M059J (cell line): ENCODE results near the gene KDM3B. TPM values are rescaled to one million over a fixed set of nuclear protein-coding genes. Genes with fewer than 3 reads are reported as not detected.

Source experiments
- DNase-seq: peaks from one replicate; pipeline ENCODE4 v3.0.0-alpha.2; 2012; ENCODE audit warnings: low read depth
- total RNA-seq: library from RNA; depleted of rRNA; stranded (reverse); fragments of >200 nt; shearing (Covaris generic); gene quantifications from 2 replicates; pipeline ENCODE4 v1.2.3, GENCODE V29; 2014; rRNA removed

The KDM3B gene, protein sequence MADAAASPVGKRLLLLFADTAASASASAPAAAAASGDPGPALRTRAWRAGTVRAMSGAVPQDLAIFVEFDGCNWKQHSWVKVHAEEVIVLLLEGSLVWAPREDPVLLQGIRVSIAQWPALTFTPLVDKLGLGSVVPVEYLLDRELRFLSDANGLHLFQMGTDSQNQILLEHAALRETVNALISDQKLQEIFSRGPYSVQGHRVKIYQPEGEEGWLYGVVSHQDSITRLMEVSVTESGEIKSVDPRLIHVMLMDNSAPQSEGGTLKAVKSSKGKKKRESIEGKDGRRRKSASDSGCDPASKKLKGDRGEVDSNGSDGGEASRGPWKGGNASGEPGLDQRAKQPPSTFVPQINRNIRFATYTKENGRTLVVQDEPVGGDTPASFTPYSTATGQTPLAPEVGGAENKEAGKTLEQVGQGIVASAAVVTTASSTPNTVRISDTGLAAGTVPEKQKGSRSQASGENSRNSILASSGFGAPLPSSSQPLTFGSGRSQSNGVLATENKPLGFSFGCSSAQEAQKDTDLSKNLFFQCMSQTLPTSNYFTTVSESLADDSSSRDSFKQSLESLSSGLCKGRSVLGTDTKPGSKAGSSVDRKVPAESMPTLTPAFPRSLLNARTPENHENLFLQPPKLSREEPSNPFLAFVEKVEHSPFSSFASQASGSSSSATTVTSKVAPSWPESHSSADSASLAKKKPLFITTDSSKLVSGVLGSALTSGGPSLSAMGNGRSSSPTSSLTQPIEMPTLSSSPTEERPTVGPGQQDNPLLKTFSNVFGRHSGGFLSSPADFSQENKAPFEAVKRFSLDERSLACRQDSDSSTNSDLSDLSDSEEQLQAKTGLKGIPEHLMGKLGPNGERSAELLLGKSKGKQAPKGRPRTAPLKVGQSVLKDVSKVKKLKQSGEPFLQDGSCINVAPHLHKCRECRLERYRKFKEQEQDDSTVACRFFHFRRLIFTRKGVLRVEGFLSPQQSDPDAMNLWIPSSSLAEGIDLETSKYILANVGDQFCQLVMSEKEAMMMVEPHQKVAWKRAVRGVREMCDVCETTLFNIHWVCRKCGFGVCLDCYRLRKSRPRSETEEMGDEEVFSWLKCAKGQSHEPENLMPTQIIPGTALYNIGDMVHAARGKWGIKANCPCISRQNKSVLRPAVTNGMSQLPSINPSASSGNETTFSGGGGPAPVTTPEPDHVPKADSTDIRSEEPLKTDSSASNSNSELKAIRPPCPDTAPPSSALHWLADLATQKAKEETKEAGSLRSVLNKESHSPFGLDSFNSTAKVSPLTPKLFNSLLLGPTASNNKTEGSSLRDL (N-terminal part only)
- total RNA-seq = 29.8 and 41.5 TPM in 2 replicates

GRCh38 chr5:138352071-138352721 is at the start of gene KDM3B:
Gene KDM3B (plus strand): TSS chr5:138352685. CDS start chr5:138352796, 111 bp downstream.
- DNase-seq = peak; percentile 76

GRCh38 chr5:138303372-138303771 is 49.1 kb upstream of the KDM3B start:
- peak; percentile 65 for DNase-seq

DNA sequence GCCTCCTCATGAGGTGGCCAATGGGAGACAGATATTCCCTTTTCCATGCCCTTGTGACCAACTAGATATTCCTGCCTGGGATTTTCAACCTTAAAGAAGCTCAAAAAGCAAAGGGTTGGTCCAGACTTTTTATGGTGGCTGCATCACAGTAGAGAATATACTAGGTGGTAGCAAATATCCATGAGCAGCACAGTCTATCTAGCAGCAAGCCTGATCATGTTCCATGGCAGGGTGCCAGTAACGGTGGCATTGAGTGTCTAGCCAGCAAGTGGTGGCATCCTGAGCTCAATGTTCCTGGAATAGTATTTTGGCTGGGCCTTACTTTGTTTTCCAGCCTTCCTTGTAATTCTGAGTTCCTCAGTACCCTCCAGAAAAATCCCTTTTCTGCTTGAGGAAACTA is 46.7 kb upstream of the KDM3B start:
- DNase-seq = peak; percentile 9

- DNase-seq = no peak
Observed at GRCh38 chr5:138315751-138316278, 36.7 kb upstream of the KDM3B start.

GRCh38 chr5:138316355-138316754 is 36.1 kb upstream of the KDM3B start:
- no peak for DNase-seq

- peak; percentile 58 for DNase-seq
Observed at GRCh38 chr5:138318211-138318610, 34.3 kb upstream of the KDM3B start.

- DNase-seq = peak; percentile 59
Observed at GRCh38 chr5:138330813-138331448, 21.6 kb upstream of the KDM3B start.

- DNase-seq = peak; percentile 100
Observed at GRCh38 chr5:138331449-138332368, 20.8 kb upstream of the KDM3B start, which contains the start of gene CDC25C. Gene CDC25C (minus strand): TSS chr5:138331804. CDS start chr5:138331180, 624 bp downstream.

DNA sequence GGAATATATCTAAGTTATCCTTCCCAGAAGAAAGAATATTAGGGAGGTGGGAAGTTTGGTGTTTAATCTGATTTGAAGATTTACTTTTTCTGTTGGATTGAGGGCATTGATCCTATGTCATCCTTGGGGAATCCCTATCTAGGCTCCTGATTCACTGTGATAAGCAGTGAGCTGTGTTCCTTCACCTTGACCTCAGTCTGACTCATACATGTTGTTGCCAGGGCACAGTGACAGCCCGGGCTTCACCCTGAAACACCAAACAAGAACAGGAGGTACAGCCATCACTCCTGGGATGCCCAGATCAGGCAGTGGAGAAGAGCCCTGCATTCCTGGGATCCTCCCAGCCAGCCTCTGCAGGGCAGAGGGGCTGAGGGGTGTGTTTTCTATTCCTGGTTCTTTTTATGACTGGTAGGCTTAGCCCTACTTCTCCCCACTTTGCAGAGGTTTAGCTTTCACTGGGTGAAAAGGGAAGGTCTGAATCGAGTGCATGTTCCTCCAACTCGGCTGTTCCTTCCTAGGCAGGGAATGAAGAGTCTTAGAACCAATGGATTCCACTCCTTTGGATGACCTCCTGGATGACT is 17.5 kb upstream of the KDM3B start:
- DNase-seq = peak; percentile 72

GRCh38 chr5:138336952-138337684 is 15.4 kb upstream of the KDM3B start:
- no peak for DNase-seq

- peak; percentile 86 for DNase-seq
Observed at GRCh38 chr5:138337685-138338410, 14.6 kb upstream of the KDM3B start, which contains the start of gene FAM53C. Gene FAM53C (plus strand): TSS chr5:138338266. CDS start chr5:138341336, 3,070 bp downstream.

- no peak for DNase-seq
Observed at GRCh38 chr5:138338411-138339090, 13.9 kb upstream of the KDM3B start.

- no peak for DNase-seq
Observed at GRCh38 chr5:138339091-138339456, 13.4 kb upstream of the KDM3B start.

- no peak for DNase-seq
Observed at GRCh38 chr5:138339464-138339863, 13.0 kb upstream of the KDM3B start.

GRCh38 chr5:138340008-138340407 is 12.5 kb upstream of the KDM3B start:
- DNase-seq = no peak

DNA sequence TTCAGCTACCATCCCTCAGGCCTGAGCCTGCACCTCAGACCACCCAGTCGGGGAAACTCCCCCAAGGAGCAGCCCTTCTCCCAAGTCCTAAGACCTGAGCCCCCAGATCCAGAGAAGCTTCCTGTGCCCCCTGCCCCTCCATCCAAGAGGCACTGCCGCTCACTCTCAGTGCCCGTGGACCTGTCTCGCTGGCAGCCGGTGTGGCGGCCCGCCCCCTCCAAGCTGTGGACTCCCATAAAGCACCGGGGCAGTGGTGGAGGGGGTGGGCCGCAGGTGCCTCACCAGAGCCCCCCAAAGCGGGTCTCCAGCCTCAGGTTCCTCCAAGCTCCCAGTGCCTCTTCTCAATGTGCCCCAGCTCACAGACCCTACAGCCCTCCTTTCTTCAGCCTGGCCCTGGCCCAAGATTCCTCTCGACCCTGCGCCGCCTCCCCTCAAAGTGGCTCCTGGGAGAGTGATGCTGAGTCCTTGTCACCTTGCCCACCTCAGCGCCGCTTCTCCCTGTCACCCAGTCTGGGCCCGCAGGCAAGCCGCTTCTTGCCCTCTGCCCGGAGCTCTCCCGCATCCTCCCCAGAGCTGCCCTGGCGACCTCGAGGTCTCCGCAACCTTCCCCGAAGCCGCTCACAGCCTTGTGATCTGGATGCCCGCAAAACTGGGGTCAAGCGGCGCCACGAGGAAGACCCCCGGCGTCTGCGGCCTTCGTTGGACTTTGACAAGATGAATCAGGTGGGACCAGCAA is 7.4 kb upstream of the KDM3B start:
- DNase-seq = no peak
